Measurements from ENCODE around the gene ARHGAP27. TPM values are rescaled to one million over a fixed set of nuclear protein-coding genes. Genes with fewer than 3 reads are reported as not detected.

ARHGAP27 gene
- total RNA-seq, 1 donor from 2014 or later, result 3.5 TPM

DNA sequence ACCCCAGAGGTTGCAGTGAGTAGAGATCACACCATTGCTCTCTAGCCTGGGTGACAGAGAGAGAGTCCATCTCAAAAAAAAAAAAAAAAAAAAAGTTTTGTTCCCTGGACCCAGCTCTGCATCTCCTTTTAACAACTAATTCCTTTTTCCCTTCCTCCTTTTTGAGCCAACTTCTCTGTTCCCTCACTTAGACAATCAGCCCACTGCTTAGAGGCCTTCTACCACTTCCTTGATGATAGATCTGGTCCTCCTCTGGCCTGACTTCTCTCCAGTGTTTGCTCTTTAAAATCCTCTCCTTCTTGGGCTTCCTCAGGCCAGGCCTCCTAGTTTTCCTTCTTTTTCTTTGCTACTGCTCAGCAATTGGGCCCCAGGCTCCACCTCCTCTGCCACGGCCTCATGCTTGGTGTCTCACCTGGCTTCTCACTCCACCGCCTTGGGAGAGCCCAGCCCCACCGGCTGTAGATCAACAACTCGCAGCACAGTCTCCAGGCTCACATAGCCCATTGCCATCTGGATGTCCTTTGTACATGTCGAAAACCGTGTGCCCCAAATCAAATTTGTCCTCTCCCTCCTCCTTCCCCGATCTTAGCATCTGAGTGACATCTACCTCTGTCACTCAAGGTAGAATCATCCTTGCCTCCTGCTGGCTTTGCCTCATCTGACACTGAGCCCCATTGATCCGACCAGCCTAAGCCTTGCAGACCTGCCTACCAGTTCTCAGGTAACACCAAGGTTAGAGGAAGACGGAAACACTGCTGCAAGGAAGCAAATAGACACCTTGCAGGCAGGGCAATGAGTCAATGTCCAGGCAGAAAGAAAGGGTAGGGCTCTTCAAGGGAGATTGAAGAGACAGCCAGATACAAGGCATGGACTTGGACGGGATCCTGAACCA is 17.4 kb downstream of the ARHGAP27 start:
- no peak for DNase-seq
- H3K4me1 Mint-ChIP-seq (ENCODE audit: low read depth, unreplicated experiment), result peaks cover 4% of the 10 kb centered on the region
- H3K27me3 Mint-ChIP-seq (ENCODE audit: unreplicated experiment), result peaks cover 2% of the 10 kb centered on the region
- H3K27ac Mint-ChIP-seq (ENCODE audit: unreplicated experiment), result no peak overlapping the region
- no peak overlapping the region for H3K4me3 Mint-ChIP-seq (ENCODE audit: unreplicated experiment)
- no peaks in the 10 kb centered on the region for H3K36me3 Mint-ChIP-seq (ENCODE audit: unreplicated experiment)
- TF ChIP-seq, protein P1, sequence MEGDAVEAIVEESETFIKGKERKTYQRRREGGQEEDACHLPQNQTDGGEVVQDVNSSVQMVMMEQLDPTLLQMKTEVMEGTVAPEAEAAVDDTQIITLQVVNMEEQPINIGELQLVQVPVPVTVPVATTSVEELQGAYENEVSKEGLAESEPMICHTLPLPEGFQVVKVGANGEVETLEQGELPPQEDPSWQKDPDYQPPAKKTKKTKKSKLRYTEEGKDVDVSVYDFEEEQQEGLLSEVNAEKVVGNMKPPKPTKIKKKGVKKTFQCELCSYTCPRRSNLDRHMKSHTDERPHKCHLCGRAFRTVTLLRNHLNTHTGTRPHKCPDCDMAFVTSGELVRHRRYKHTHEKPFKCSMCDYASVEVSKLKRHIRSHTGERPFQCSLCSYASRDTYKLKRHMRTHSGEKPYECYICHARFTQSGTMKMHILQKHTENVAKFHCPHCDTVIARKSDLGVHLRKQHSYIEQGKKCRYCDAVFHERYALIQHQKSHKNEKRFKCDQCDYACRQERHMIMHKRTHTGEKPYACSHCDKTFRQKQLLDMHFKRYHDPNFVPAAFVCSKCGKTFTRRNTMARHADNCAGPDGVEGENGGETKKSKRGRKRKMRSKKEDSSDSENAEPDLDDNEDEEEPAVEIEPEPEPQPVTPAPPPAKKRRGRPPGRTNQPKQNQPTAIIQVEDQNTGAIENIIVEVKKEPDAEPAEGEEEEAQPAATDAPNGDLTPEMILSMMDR (IDR thresholded peaks at IDR 0.05; ENCODE audit: partially characterized antibody, unreplicated experiment), result no peak
- H3K9me3 Mint-ChIP-seq (ENCODE audit: unreplicated experiment), result peaks cover 6% of the 10 kb centered on the region

DNA sequence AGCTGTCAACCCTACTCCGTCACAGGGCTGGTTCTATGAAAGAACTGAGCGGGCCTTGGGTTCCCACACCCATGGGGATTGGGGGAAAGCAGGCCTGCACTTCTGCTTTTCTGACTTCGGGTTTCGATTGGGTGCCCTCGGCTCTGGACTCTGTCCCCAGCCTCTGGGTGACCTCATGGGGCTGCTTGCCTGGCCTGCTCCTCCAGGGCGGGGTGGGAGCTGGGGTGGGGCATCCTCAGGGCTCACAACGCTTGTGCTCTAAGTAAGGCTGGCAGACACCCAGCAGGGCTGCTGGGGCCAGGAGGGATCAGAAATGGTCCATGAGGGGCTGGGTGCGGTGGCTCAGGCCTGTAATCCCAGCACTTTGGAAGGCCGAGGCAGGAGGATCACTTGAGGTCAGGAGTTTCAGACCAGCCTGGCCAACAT is 19.2 kb downstream of the ARHGAP27 start:
- Mint-ChIP-seq H3K4me3 (ENCODE audit: unreplicated experiment) (no peak overlapping the region), H3K27me3 (ENCODE audit: unreplicated experiment) (peaks cover 2% of the 10 kb centered on the region), H3K27ac (ENCODE audit: unreplicated experiment) (no peak overlapping the region), H3K9me3 (ENCODE audit: unreplicated experiment) (peaks cover 6% of the 10 kb centered on the region), H3K4me1 (ENCODE audit: low read depth, unreplicated experiment) (peaks cover 11% of the 10 kb centered on the region), H3K36me3 (ENCODE audit: unreplicated experiment) (no peaks in the 10 kb centered on the region)
- TF ChIP-seq, protein P1 (IDR thresholded peaks at IDR 0.05; ENCODE audit: partially characterized antibody, unreplicated experiment), result no peak
- no peak for DNase-seq

DNA sequence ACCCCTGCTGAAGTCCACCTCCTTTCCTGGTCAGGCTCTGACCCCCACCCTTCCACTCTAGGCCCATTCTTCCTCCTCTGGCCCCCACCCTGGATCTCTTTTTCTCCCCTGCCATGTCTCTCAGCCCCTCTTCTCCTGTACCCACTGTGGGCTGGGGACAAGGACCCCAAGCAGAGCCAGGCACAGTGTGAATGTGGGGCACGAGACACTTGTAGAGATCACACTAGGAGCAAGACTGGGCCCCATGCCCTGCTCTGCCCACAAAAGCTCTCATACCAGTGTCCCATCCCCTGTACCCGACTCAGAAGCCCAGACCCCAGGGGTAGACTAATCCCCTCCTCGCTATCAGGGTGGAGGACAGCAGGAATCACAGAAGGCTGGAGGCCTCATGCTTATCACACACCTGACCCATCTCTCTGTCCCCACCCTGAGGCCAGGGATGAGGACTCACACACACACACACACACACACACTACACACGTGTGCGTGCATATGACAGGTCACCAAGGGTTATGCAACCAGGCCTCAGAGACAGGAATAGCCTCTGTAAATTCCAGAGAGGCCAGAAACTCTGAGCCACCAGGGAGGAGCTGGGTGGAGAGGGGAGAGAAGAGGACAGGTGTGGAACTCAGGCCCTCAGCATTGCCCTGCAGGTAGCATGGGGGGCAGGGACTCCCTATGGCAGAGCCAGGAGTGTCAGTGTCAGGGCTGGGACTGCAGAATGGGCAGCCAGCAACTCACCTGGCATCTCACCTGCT is 21.1 kb downstream of the ARHGAP27 start:
- Mint-ChIP-seq H3K4me1 (ENCODE audit: low read depth, unreplicated experiment) (peaks cover 16% of the 10 kb centered on the region), H3K36me3 (ENCODE audit: unreplicated experiment) (no peaks in the 10 kb centered on the region), H3K4me3 (ENCODE audit: unreplicated experiment) (no peak overlapping the region), H3K27ac (ENCODE audit: unreplicated experiment) (no peak overlapping the region), H3K9me3 (ENCODE audit: unreplicated experiment) (peaks cover 6% of the 10 kb centered on the region), H3K27me3 (ENCODE audit: unreplicated experiment) (peaks cover 2% of the 10 kb centered on the region)
- TF ChIP-seq, protein P1 (IDR thresholded peaks at IDR 0.05; ENCODE audit: partially characterized antibody, unreplicated experiment), result no peak
- DNase-seq, result no peak

DNA sequence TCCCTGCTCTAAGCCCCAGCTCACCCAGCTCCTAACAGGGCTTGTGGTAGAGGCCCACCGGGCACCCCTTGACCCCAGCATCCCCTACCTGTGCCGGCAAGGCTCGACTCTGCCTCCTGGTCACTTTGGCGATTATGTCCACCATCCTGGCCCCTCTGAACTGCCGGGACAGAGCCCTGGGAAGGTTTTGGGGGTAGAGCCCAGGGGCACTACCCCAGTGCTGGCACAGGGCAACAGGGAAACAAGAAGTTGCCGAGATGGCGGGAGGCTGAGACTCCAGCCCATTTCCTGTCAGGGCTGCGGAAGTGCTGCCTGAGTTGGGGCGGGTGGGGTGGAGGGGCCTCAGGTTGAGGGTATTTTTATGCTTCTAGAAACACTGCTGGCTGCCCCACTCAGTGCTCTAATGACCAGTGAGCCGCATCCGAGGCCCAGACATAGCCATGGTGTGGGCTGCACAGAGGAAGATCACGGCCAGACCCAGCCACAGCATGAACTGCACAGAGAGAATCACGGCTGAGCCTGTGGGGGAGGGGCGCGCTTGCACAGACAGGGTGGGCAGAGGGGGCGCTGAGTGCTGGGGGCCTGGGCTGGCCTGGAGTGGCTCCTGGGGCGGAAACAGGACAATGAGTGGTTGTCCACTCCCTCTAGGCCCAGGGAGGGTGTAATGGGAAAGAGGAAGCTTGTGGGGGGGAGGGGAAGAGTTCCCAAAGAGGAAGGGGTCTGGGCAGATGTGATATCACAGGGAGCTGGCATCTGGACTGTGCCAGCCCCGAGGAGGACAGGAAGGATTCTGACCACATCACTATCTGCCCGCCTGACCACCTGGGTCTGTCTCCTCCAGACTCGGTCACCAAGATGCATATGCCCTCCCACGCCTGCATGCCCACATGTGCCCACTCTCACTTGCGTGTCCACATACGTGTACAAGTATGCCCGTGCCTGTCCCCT is 22.3 kb downstream of the ARHGAP27 start:
- peaks cover 3% of the 10 kb centered on the region for H3K27me3 Mint-ChIP-seq (ENCODE audit: unreplicated experiment)
- H3K36me3 Mint-ChIP-seq (ENCODE audit: unreplicated experiment), result no peaks in the 10 kb centered on the region
- H3K27ac Mint-ChIP-seq (ENCODE audit: unreplicated experiment), result no peak overlapping the region
- TF ChIP-seq, protein P1 (IDR thresholded peaks at IDR 0.05; ENCODE audit: partially characterized antibody, unreplicated experiment), result no peak
- no peak overlapping the region for H3K4me3 Mint-ChIP-seq (ENCODE audit: unreplicated experiment)
- no peak for DNase-seq
- H3K9me3 Mint-ChIP-seq (ENCODE audit: unreplicated experiment), result peaks cover 5% of the 10 kb centered on the region
- H3K4me1 Mint-ChIP-seq (ENCODE audit: low read depth, unreplicated experiment), result peaks cover 20% of the 10 kb centered on the region
